ENCODE measurements around the gene ZNF138. TPM values are rescaled to one million over a fixed set of nuclear protein-coding genes. Genes with fewer than 3 reads are reported as not detected.

The ZNF138 gene
- total and polyA plus RNA-seq, 10 of the 15 experiments (the other 5 are each of a cell fraction or from before 2014, with no cell fraction given): 5.9 to 14.9 (median 12.4) TPM

- POLR2A ChIA-PET: interaction anchor here (0.8 to 1.4 kb wide), 4 partner anchors 123 to 479 kb away, joined by 3 to 4 read pairs (median 4); partner anchors contain the start of gene ZNF107
- TF ChIP-seq, protein P1, sequence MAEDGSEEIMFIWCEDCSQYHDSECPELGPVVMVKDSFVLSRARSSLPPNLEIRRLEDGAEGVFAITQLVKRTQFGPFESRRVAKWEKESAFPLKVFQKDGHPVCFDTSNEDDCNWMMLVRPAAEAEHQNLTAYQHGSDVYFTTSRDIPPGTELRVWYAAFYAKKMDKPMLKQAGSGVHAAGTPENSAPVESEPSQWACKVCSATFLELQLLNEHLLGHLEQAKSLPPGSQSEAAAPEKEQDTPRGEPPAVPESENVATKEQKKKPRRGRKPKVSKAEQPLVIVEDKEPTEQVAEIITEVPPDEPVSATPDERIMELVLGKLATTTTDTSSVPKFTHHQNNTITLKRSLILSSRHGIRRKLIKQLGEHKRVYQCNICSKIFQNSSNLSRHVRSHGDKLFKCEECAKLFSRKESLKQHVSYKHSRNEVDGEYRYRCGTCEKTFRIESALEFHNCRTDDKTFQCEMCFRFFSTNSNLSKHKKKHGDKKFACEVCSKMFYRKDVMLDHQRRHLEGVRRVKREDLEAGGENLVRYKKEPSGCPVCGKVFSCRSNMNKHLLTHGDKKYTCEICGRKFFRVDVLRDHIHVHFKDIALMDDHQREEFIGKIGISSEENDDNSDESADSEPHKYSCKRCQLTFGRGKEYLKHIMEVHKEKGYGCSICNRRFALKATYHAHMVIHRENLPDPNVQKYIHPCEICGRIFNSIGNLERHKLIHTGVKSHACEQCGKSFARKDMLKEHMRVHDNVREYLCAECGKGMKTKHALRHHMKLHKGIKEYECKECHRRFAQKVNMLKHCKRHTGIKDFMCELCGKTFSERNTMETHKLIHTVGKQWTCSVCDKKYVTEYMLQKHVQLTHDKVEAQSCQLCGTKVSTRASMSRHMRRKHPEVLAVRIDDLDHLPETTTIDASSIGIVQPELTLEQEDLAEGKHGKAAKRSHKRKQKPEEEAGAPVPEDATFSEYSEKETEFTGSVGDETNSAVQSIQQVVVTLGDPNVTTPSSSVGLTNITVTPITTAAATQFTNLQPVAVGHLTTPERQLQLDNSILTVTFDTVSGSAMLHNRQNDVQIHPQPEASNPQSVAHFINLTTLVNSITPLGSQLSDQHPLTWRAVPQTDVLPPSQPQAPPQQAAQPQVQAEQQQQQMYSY (CRISPR knock-in tag; IDR thresholded peaks at IDR 0.05): no peak
- TF ChIP-seq RBBP5 (conservative IDR thresholded peaks at IDR 0.05) (no peak), CBX5 (IDR thresholded peaks at IDR 0.05; ENCODE audit: low read depth) (no peak), POLR2AphosphoS2 (IDR thresholded peaks at IDR 0.05; ENCODE audit: low read depth, low read length) (no peak), NRF1 (conservative IDR thresholded peaks at IDR 0.05; ENCODE audit: low read depth, low read length) (no peak), ZBTB33 (IDR thresholded peaks at IDR 0.05) (no peak), CBFB (IDR thresholded peaks at IDR 0.05; ENCODE audit: low read depth) (no peak), RUNX3 (IDR thresholded peaks at IDR 0.05; ENCODE audit: low read length) (no peak), FOXK2 (IDR thresholded peaks at IDR 0.05) (no peak), SPI1 (IDR thresholded peaks at IDR 0.05; ENCODE audit: borderline replicate concordance, insufficient read depth, low read depth, low read length) (no peak), NFIC (IDR thresholded peaks at IDR 0.05; ENCODE audit: low read depth, low read length) (no peak), POU2F2 (IDR thresholded peaks at IDR 0.05; ENCODE audit: borderline replicate concordance, low read depth, low read length) (no peak), PAX5 (IDR thresholded peaks at IDR 0.05; ENCODE audit: borderline replicate concordance, low read depth, low read length) (no peak)
- TF ChIP-seq, protein P2, sequence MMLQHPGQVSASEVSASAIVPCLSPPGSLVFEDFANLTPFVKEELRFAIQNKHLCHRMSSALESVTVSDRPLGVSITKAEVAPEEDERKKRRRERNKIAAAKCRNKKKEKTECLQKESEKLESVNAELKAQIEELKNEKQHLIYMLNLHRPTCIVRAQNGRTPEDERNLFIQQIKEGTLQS (IDR thresholded peaks at IDR 0.05; ENCODE audit: borderline replicate concordance, extremely low read depth, low read depth, low read length): no peak
- H3K4me3 ChIP-seq: no peak overlapping the region
- H3K79me2 ChIP-seq (ENCODE audit: control insufficient read depth, insufficient read depth, low read length): peaks cover 22% of the 10 kb centered on the region
- WGBS (ENCODE audit: insufficient coverage, insufficient replicate concordance, low lambda C conversion rate, missing lambda C conversion rate): 100% methylated on average over 4 of the region's 4 CpGs
- H3K36me3 ChIP-seq (ENCODE audit: control insufficient read depth in 2 of 2, insufficient read depth in 2 of 2, low read length in 1 of 2): no peaks in the 10 kb centered on the region
- ATAC-seq (no peak), FAIRE-seq (no peak), DNase-seq (ENCODE audit: low read depth, low spot score) (no peak)
- RAD21 ChIA-PET (ENCODE audit: unreplicated experiment): interaction anchor here (0.9 to 1.7 kb wide), 4 partner anchors 37 to 486 kb away, joined by 3 to 4 read pairs (median 4); no protein-coding TSS in a partner anchor
- no peaks in the 10 kb centered on the region for H3K27me3 ChIP-seq (replicated peaks in 1 of 2; ENCODE audit: control insufficient read depth in 2 of 2, insufficient read depth in 2 of 2, low read length in 1 of 2)
- in situ Hi-C loops (cut with MboI): loop anchor here (10.0 kb wide), 1 partner anchor 488 kb away; no protein-coding TSS in a partner anchor
- SMC1A ChIA-PET (ENCODE audit: uncharacterized antibody, unreplicated experiment): interaction anchor here (0.8 to 1.4 kb wide), 3 partner anchors 93 to 110 kb away, joined by 3 to 5 read pairs (median 4); partner anchors contain the start of gene ZNF273
- H3K9ac ChIP-seq (ENCODE audit: control insufficient read depth, insufficient read depth, low read length): no peak overlapping the region
- H3K4me1 ChIP-seq (ENCODE audit: control insufficient read depth, insufficient read depth, low read length): no peaks in the 10 kb centered on the region
- H4K20me1 ChIP-seq (ENCODE audit: control insufficient read depth, insufficient read depth): no peaks in the 10 kb centered on the region
- peaks cover 1% of the 10 kb centered on the region; the same call in 2 of the 3 replicates for H3K9me3 ChIP-seq (replicated peaks; ENCODE audit: control insufficient read depth, insufficient read depth, low read length)
- no peak overlapping the region for H3K4me2 ChIP-seq (ENCODE audit: control insufficient read depth, insufficient read depth)
- no peak overlapping the region for H3K27ac ChIP-seq (ENCODE audit: control insufficient read depth, insufficient read depth)
- peak overlapping the region; percentile 97 for H2AFZ ChIP-seq (ENCODE audit: control insufficient read depth, low read depth, low read length)
- BruUV-seq (replicated peaks): no TSS peak
- intact Hi-C loops (cut with micrococcal nuclease; ENCODE audit: unreplicated experiment): loop anchor here (5.0 to 10.0 kb wide), 4 partner anchors 114 to 468 kb away; partner anchors contain the start of genes ERV3-1 and ZNF107
- CTCF ChIA-PET: no interaction called here
Measured at GRCh38 chr7:64793106-64793755, 997 bp upstream of the ZNF138 start.
